SK-N-SH (cell line): Measurements from ENCODE around the gene ARID4B. TPM values are rescaled to one million over a fixed set of nuclear protein-coding genes. Genes with fewer than 3 reads are reported as not detected.

Source experiments
- CTCF ChIA-PET: fragments of 300-600, 350-600 bp; formaldehyde crosslinking; extraction: SDS; loops from one replicate; lab custom pipeline; 2021; lab: Yijun Ruan, JAX
- POLR2A ChIA-PET: fragments of 350-600 bp; sonication (Branson Sonifier 250); formaldehyde crosslinking; extraction: SDS; loops from one replicate; lab custom pipeline; 2020; ENCODE audit warnings: antibody characterized with exemption, inconsistent platforms; lab: Yijun Ruan, JAX
- DNase-seq: peaks from one replicate; pipeline ENCODE4 v3.0.0; 2012
- H2AFZ ChIP-seq: fragments of 200-600 bp; sonication (generic); 2 replicates; pipeline ENCODE4 v1.8.1; 2016; ENCODE audit warnings: antibody characterized with exemption, mild to moderate bottlenecking, low read depth
- H3F3A ChIP-seq: fragments of 200-600 bp; sonication (generic); replicated peaks from 2 replicates; pipeline ENCODE3; 2016; ENCODE audit warnings: antibody characterized with exemption, mild to moderate bottlenecking; ENCODE audit not compliant: insufficient read depth
- H3K27ac ChIP-seq, 2 experiments: fragments of 200-500 bp in 1 of 2; fragments of 200-600 bp in 1 of 2; sonication (Bioruptor generic) in 1 of 2; sonication (generic), shearing (Covaris generic) in 1 of 2; 2 replicates each; pipeline versions ENCODE4 v1.5.1 to v1.6.1; 2014 to 2016; ENCODE audit warnings: low read depth in 2 of 2, inconsistent platforms in 1 of 2, low read length in 1 of 2, mild to moderate bottlenecking in 1 of 2, mixed read lengths in 1 of 2
- H3K27me3 ChIP-seq: fragments of 200-600 bp; sonication (generic), shearing (Covaris generic); 2 replicates; pipeline ENCODE4 v1.6.1; 2016; ENCODE audit warnings: mixed run types; ENCODE audit not compliant: insufficient read depth
- H3K36me3 ChIP-seq, 2 experiments: fragments of 200-500 bp in 1 of 2; fragments of 200-600 bp in 1 of 2; sonication (Bioruptor generic) in 1 of 2; sonication (generic) in 1 of 2; replicated peaks in 1 of 2; 2 replicates each; pipeline versions ENCODE3 to v1.5.1; 2014 to 2016; ENCODE audit warnings: low read length in 1 of 2, mild to moderate bottlenecking in 1 of 2; ENCODE audit not compliant: insufficient read depth in 2 of 2, control insufficient read depth in 1 of 2
- H3K4me1 ChIP-seq, 2 experiments: fragments of 200-500 bp in 1 of 2; fragments of 200-600 bp in 1 of 2; sonication (Bioruptor generic) in 1 of 2; sonication (generic), shearing (Covaris generic) in 1 of 2; 2 replicates each; pipeline versions ENCODE4 v1.5.1 to v1.6.1; 2014 to 2016; ENCODE audit warnings: low read depth in 1 of 2, low read length in 1 of 2, mixed run types in 1 of 2; ENCODE audit not compliant: insufficient read depth in 2 of 2, control insufficient read depth in 1 of 2
- H3K4me2 ChIP-seq: fragments of 200-600 bp; sonication (generic), shearing (Covaris generic); 2 replicates; pipeline ENCODE4 v1.6.1; 2017; ENCODE audit warnings: mixed run types
- H3K4me3 ChIP-seq, 2 experiments: fragments of 200-500 bp in 1 of 2; fragments of 200-600 bp in 1 of 2; sonication (Bioruptor generic) in 1 of 2; sonication (generic), shearing (Covaris generic) in 1 of 2; 2 replicates each; pipeline versions ENCODE4 v1.5.1 to v1.8.1; 2014 to 2016; ENCODE audit warnings: low read depth in 2 of 2, inconsistent platforms in 1 of 2, low read length in 1 of 2, mild to moderate bottlenecking in 1 of 2, mixed read lengths in 1 of 2, moderate library complexity in 1 of 2
- H3K79me2 ChIP-seq: fragments of 200-600 bp; sonication (generic); 2 replicates; pipeline ENCODE4 v1.8.1; 2017; ENCODE audit warnings: mild to moderate bottlenecking; ENCODE audit not compliant: insufficient read depth
- H3K9ac ChIP-seq: fragments of 200-600 bp; sonication (generic); 2 replicates; pipeline ENCODE4 v1.6.1; 2017; ENCODE audit warnings: mixed run types
- H3K9me2 ChIP-seq: fragments of 200-600 bp; sonication (generic); 2 replicates; pipeline ENCODE4 v1.6.1; 2017; ENCODE audit warnings: mixed run types
- H3K9me3 ChIP-seq: fragments of 200-600 bp; sonication (generic); 2 replicates; pipeline ENCODE4 v1.6.1; 2017; ENCODE audit warnings: mixed run types, mild to moderate bottlenecking, moderate library complexity
- H4K20me1 ChIP-seq: fragments of 200-600 bp; sonication (generic); 2 replicates; pipeline ENCODE4 v1.6.1; 2017; ENCODE audit warnings: mild to moderate bottlenecking, mixed run types; ENCODE audit not compliant: insufficient read depth
- CTCF ChIP-seq: fragments of 200-600 bp; sonication (generic); IDR thresholded peaks from 2 replicates; pipeline ENCODE4 v1.6.1; 2017; ENCODE audit warnings: antibody characterized with exemption, mild to moderate bottlenecking, moderate library complexity
- EP300 ChIP-seq, 2 experiments: IDR thresholded peaks; 2 replicates each; pipeline versions ENCODE4 v1.4.0 to v1.6.1; 2012; ENCODE audit warnings: borderline replicate concordance in 1 of 2, low read depth in 1 of 2, low read length in 1 of 2
- FOSL2 ChIP-seq: IDR thresholded peaks from 2 replicates; pipeline ENCODE4 v1.4.0; 2012; ENCODE audit warnings: low read depth, mild to moderate bottlenecking, moderate library complexity, borderline replicate concordance
- FOXJ3 ChIP-seq: sonication (generic); formaldehyde crosslinking; IDR thresholded peaks from 2 replicates; pipeline ENCODE4 v1.5.1; 2020; ENCODE audit warnings: mild to moderate bottlenecking, missing genetic modification reagents
- FOXM1 ChIP-seq: IDR thresholded peaks from 2 replicates; pipeline ENCODE4 v1.4.0; 2012; ENCODE audit warnings: low read depth, mild to moderate bottlenecking
- GABPA ChIP-seq: IDR thresholded peaks from 2 replicates; pipeline ENCODE4 v1.4.0; 2012; ENCODE audit warnings: low read depth, mild to moderate bottlenecking
- GATA2 ChIP-seq: sonication (generic); formaldehyde crosslinking; IDR thresholded peaks from 2 replicates; pipeline ENCODE4 v1.5.0; 2020; ENCODE audit warnings: mild to moderate bottlenecking, missing genetic modification reagents
- IRF3 ChIP-seq: fragments of 150-350 bp; IDR thresholded peaks from 2 replicates; pipeline ENCODE4 v1.6.1; 2016; ENCODE audit warnings: mild to moderate bottlenecking, low read depth, low read length
- MXI1 ChIP-seq: IDR thresholded peaks from 2 replicates; pipeline ENCODE4 v1.6.1; 2012; ENCODE audit warnings: mild to moderate bottlenecking, low read depth, low read length, improper control_type of control experiment
- NFIC ChIP-seq: IDR thresholded peaks from 2 replicates; pipeline ENCODE4 v1.4.0; 2012; ENCODE audit warnings: borderline replicate concordance
- NRF1 ChIP-seq: IDR thresholded peaks from 2 replicates; pipeline ENCODE4 v1.6.1; 2012; ENCODE audit warnings: low read depth, mild to moderate bottlenecking, low read length
- PBX3 ChIP-seq: IDR thresholded peaks from 2 replicates; pipeline ENCODE4; 2012
- POLR2AphosphoS5 ChIP-seq: IDR thresholded peaks from 2 replicates; pipeline ENCODE4 v1.6.1; 2012; ENCODE audit warnings: low read depth, low read length
- RXRA ChIP-seq: IDR thresholded peaks from 2 replicates; pipeline ENCODE4 v1.4.0; 2012; ENCODE audit warnings: low read depth, mild to moderate bottlenecking, borderline replicate concordance
- TAF1 ChIP-seq: IDR thresholded peaks from 2 replicates; pipeline ENCODE4 v1.6.1; 2012; ENCODE audit warnings: low read depth, mild to moderate bottlenecking, low read length, moderate library complexity, borderline replicate concordance
- TCF12 ChIP-seq: IDR thresholded peaks from 2 replicates; pipeline ENCODE4 v1.4.0; 2012
- ZBTB33 ChIP-seq: IDR thresholded peaks from 2 replicates; pipeline ENCODE4 v1.4.0; 2012; ENCODE audit warnings: low read depth, borderline replicate concordance
- WGBS: methylation state at CpG from one replicate; pipeline ENCODE4 v1.1.6; 2017; ENCODE audit warnings: low lambda C conversion rate; 5-methylcytosine and 5-hydroxymethylcytosine counted together
- polyA plus RNA-seq, 3 experiments: library from polyadenylated mRNA; depleted of rRNA; stranded (reverse); fragments of >200 nt; gene quantifications; 2 replicates each; pipeline ENCODE4 v1.2.3, GENCODE V29; 2012
- TF ChIP-seq, protein P1 (sequence below): IDR thresholded peaks from 2 replicates; pipeline ENCODE4 v1.4.0; 2012; ENCODE audit warnings: low read depth
- TF ChIP-seq, protein P2 (sequence below): IDR thresholded peaks from 2 replicates; pipeline ENCODE4 v1.4.0; 2012; ENCODE audit warnings: low read depth, borderline replicate concordance
- TF ChIP-seq, protein P3 (sequence below): IDR thresholded peaks from 2 replicates; pipeline ENCODE4 v1.6.1; 2012; ENCODE audit warnings: mild to moderate bottlenecking, low read depth, low read length, moderate library complexity

The ARID4B gene
- polyA plus RNA-seq, 1 of the 3 experiments (the other 2 are of a cell fraction), result 4.4 TPM

DNA sequence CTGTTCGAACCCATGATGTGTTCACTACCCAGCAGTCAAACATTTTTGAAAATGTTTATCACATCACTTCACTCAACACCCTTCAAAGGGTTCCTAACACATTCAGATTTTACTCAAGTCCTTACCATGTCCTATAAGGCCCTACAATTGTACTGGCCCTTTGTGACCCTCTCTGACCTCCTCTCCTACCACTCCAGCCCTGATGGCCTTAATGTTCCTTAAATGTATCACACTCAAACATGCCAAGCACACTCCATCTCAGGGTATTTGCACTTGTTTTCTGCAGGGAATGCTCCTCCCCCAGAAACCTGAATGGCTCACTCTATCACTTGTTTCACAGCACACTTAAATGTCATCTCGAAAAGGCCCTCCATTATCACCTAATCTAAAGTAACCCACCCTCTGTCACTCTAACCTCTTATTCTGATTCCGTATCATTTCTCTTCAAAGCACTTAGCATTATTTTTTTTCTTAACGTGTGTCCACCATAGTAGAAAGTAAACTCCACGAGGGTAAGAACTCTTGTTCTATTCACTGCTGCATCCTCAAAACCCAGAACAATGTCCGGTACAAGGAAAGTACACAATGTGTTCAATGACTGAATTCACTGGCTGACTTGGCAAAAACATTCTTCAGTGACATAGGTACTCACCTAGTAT lies 7.3 kb downstream of the ARID4B start:
- H3F3A ChIP-seq, result peaks cover 7% of the 10 kb centered on the region
- H3K27ac ChIP-seq, result no peak overlapping the region
- peaks cover 95% of the 10 kb centered on the region for H4K20me1 ChIP-seq
- DNase-seq, result no peak
- H3K36me3 ChIP-seq, result peaks cover 5 to 15% of the 10 kb centered on the region in 2 experiments
- no peaks in the 10 kb centered on the region for H3K9me2 ChIP-seq
- peaks cover 7 to 8% of the 10 kb centered on the region in 2 experiments; a peak in 2 of 4 replicates for H3K4me1 ChIP-seq
- H3K4me3 ChIP-seq, result no peak overlapping the region
- TF ChIP-seq TAF1, result no peak
- TF ChIP-seq RXRA, result no peak
- TF ChIP-seq FOXJ3 (CRISPR knock-in tag), result no peak
- no peak for TF ChIP-seq TCF12
- TF ChIP-seq, protein P1, sequence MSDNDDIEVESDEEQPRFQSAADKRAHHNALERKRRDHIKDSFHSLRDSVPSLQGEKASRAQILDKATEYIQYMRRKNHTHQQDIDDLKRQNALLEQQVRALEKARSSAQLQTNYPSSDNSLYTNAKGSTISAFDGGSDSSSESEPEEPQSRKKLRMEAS, result no peak
- TF ChIP-seq FOSL2, result no peak
- no peak for TF ChIP-seq CTCF
- TF ChIP-seq, protein P2, sequence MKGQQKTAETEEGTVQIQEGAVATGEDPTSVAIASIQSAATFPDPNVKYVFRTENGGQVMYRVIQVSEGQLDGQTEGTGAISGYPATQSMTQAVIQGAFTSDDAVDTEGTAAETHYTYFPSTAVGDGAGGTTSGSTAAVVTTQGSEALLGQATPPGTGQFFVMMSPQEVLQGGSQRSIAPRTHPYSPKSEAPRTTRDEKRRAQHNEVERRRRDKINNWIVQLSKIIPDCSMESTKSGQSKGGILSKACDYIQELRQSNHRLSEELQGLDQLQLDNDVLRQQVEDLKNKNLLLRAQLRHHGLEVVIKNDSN, result no peak
- no peak for TF ChIP-seq EP300 (IDR thresholded peaks at IDR 0.05; ENCODE audit: borderline replicate concordance in 1 of 2, low read depth in 1 of 2, low read length in 1 of 2)
- TF ChIP-seq NFIC, result no peak
- no peak for TF ChIP-seq GATA2 (CRISPR knock-in tag)
- TF ChIP-seq POLR2AphosphoS5, result no peak
- TF ChIP-seq NRF1, result no peak
- no peak for TF ChIP-seq PBX3
- no peak for TF ChIP-seq GABPA
- TF ChIP-seq FOXM1, result no peak
- TF ChIP-seq, protein P3, sequence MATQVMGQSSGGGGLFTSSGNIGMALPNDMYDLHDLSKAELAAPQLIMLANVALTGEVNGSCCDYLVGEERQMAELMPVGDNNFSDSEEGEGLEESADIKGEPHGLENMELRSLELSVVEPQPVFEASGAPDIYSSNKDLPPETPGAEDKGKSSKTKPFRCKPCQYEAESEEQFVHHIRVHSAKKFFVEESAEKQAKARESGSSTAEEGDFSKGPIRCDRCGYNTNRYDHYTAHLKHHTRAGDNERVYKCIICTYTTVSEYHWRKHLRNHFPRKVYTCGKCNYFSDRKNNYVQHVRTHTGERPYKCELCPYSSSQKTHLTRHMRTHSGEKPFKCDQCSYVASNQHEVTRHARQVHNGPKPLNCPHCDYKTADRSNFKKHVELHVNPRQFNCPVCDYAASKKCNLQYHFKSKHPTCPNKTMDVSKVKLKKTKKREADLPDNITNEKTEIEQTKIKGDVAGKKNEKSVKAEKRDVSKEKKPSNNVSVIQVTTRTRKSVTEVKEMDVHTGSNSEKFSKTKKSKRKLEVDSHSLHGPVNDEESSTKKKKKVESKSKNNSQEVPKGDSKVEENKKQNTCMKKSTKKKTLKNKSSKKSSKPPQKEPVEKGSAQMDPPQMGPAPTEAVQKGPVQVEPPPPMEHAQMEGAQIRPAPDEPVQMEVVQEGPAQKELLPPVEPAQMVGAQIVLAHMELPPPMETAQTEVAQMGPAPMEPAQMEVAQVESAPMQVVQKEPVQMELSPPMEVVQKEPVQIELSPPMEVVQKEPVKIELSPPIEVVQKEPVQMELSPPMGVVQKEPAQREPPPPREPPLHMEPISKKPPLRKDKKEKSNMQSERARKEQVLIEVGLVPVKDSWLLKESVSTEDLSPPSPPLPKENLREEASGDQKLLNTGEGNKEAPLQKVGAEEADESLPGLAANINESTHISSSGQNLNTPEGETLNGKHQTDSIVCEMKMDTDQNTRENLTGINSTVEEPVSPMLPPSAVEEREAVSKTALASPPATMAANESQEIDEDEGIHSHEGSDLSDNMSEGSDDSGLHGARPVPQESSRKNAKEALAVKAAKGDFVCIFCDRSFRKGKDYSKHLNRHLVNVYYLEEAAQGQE, result no peak
- TF ChIP-seq MXI1, result no peak
- TF ChIP-seq IRF3, result no peak
- no peak for TF ChIP-seq ZBTB33
- peaks cover 100% of the 10 kb centered on the region for H3K79me2 ChIP-seq
- H2AFZ ChIP-seq, result no peak overlapping the region
- 94% methylated on average over 6 of the region's 6 CpGs for WGBS
- ChIA-PET CTCF (no interaction called here), POLR2A (no interaction called here)
- H3K9ac ChIP-seq, result no peak overlapping the region
- no peaks in the 10 kb centered on the region for H3K9me3 ChIP-seq
- no peaks in the 10 kb centered on the region for H3K27me3 ChIP-seq
- no peak overlapping the region for H3K4me2 ChIP-seq
